NCI-H82 (cell line): ENCODE measurements around the gene CYP3A5.
"Not testable (repeated sequence)": the region's sequence is repeated elsewhere in the genome, so short reads cannot be mapped to it uniquely, and the experiment has no call there.

Experiments
- DNase-seq: peaks from one replicate; lab custom pipeline; 2025; lab: John Stamatoyannopoulos, UW

Gene CYP3A5

DNA sequence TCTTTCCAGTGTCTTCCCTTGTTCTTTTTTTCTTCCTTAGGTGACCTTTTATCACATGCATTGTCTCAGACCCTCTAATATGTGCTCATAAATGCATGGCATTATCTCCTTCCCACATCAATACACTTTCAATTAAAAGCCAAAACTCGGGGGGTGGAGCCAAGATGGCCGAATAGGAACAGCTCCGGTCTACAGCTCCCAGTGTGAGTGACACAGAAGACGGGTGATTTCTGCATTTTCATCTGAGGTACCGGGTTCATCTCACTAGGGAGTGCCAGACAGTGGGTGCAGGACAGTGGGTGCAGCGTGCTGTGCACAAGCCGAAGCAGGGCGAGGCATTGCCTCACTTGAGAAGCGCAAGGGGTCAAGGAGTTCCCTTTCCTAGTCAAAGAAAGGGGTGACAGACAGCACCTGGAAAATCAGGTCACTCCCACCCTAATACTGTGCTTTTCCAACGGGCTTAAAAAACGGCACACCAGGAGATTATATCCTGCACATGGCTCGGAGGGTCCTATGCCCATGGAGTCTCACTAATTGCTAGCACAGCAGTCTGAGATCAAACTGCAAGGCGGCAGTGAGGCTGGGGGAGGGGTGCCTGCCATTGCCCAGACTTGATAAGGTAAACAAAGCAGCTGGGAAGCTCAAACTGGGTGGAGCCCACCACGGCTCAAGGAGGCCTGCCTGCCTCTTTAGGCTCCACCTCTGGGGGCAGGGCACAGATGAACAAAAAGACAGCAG lies 6.2 kb upstream of the CYP3A5 start:
- DNase-seq, result not testable (repeated sequence)

DNA sequence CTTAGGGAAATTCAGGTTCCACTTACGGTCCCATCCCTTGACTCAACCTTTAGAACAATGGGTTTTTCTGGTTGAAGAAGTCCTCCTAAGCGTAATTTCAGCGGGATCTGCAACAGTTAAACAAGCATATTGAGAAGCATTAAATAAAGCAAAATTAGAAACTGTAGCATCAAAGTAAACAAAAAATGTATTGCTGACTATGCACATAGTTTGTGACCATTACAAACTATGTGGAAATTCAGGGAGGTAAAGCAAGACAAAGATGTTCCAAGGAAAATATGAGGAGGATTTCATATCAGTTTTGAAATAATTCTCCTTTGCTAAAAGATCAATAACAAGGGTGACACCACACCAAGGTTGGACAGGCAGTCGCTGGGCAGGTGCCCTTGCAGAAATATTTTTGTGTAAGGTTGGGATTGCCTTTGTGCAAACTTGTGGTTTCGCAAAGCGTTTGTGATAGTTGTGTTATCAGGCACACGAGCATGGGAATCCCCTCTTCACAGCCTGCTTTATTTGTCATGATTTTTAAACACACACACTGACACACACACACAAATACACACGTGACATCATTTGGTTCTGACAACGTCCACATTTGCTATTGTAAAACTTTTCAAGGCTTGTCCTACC lies 5.4 kb upstream of the CYP3A5 start:
- no peak for DNase-seq

DNA sequence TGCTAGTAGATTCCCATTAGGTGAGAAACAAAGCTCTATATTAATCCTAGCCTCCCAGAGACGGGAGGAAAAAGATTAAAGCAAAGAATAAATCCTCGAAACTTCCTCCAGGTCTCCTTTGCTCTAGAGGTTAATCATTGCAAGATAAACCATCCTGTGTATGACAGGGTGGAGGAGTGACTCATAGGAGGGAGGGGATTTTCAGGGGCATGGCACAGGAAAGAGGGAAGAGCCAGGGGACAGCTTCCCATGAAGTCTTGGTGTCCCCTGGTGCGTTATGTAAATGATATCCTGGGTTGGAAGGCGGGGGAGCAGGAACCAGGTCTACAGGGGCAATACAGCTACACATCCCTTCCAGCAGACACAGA lies 780 bp downstream of the CYP3A5 start:
- peak; percentile 20 for DNase-seq

DNA sequence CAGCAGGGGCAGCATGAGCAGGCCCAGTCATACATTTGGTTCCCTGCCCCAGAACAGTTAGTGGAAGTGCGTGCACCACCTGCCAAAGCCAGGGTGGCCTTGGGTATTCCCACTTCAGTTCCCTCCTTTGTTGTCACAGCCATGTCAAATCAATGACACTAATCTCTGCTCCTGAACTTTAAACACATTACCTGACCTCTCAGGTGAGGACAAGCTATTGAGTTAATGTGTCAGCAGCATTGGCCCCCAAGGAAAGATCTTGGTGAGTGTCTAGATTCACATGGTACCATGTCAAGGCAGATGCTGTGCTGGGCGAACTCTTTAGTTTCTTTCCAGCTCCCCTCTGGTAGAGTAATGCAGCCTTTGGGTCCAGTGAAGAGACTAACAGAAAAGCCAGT lies 2.1 kb downstream of the CYP3A5 start:
- DNase-seq, result no peak

DNA sequence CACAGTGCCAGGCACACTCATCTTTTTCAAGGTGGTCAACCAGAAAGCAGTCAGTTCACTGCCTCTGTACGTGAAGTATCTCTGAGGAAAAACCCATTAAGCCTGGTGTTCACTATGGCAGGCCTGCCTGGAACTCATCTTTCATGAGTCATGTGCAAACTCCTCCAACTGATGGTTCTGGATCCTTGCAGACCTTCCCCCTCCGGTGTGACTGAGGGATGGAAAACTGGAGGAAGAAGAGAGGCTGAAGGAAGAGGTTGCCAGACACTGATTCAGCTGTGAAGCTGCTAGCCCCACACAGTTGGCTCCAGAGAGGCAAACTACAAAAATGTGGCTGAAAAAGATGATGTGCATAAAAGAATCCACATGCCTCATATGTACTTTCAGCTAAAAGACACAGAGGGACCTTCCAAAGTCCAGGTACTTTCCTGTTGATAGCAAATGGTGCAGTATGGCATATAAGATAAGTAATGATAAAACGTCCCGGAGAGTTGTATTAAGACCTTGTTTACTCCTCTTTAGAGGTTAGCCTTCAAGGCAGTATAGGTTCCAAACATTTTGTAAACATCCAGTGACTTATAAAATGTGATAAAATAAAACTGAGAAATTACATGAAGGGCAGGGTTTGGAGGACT lies 2.7 kb downstream of the CYP3A5 start:
- no peak for DNase-seq

DNA sequence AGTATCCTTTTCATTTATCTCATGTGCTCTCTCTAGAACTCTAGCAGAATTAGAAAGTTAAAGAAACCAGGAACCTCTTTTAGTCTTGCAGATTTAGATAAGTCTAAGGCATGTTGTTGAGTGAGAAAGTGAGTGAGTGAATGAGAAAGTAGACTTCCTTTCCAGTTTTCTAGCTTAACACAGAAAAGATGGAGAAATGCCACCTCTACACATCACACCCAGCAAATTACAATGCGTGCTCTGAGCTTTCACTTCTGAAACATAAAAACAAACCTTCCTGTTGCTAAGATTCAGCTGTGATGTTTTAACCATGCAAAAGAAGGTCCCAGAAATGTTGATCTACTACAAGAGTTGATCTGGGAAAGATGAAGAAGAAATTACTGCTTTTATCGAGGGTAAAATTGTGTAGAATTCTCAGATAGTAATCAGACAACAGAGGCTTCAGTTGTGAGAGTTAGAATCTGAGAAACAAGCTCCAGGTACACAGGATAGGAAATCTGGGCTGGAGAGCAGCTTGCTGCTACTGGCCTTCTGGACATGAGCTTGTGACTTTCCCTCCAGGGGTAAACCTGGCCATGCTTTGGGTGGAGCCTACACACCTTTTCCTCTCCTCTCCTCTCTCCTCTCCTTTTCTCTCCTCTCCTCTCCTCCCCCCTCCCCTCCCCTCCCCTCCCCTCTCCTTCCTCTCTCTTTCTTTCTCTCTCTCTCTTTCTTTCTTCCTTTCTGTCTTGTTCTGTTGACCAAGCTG lies 4.6 kb downstream of the CYP3A5 start:
- DNase-seq, result no peak

DNA sequence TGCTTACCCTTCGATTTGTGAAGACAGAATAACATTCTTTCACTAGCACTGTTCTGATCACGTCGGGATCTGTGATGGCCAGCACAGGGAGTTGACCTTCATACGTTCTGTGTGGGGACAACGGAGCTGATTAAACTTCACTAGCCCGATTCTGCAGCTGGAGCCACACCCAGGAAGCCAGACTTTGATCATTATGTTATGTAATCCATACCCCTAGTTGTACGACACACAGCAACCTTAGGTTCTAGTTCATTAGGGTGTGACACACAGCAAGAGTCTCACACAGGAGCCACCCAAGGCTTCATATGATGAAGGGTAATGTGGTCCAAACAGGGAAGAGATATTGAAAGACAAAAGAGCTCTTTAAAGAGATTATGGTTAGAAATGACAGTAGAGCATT lies 7.2 kb downstream of the CYP3A5 start:
- no peak for DNase-seq

DNA sequence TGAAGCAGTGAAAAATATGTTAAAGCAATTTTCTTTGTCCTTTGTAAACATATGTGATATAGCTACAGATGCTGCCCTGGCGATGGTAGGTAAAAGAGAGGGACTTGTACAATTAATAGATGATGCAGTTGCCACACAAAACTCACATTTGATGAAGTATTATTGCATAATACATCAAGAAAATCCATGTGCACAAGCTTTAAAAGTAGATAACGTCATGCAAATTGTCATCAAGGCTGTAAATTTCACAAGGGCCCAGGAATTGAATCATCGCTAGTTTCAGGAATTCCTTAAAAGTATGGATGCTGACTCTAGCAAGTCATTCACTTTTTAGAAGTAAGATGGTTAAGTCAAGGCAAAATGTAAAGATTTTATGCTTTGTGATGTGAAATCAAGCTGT lies 10.0 kb downstream of the CYP3A5 start:
- no peak for DNase-seq

DNA sequence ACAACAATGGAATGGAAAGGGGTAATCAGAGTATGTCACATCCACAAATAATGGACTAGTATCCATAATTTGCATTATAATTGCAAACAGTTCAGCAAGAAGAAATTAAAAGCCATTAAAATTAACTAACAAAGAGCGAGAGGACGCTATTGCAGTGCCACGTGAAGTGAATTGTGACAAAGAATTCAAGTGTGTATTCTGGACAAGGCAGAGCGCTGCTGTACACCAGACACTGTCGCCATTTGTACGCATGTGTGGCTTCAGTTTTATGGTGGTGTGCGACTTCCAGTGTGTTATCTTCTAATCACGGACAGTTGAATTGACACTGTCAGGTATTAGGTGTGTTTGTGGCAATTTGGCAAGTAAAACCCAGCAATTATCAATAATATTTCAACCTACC lies 11.3 kb downstream of the CYP3A5 start:
- no peak for DNase-seq

DNA sequence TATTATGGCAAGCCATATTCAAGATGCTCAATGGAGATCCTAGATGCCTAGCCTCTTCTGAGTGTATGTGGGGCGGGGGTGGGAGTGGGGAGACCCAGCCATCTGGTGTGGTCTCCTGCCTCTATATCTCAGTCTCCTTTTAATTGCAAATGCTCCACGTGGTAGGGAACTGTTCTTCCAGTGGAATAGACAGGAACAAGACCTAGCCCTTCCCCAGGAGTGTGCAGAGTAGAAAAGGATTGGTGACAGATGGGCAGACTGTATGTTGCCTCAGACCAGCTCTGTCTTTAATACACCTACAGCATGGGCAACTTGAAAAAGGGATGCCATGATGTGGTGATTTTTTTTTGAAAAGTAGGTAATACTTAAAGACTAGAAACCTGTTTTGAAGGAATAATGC lies 12.6 kb downstream of the CYP3A5 start:
- peak; percentile 10 for DNase-seq

DNA sequence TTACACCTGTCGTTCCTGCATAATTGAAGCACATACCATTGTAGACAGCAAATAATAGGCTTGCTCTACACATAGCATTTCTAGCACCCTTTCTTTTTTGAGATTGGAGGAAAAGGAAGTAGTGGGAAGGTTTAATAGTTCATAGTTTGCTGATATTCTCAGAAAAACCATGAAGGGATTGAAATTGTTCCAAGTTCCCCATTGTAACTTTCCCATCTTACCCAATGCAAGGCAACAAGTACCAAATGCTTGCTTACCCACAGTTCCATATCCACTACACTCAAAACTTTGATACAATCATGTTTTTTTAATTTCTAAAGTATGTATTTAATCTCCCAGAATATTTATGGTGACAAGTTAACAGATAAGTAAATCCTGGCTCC lies 13.8 kb downstream of the CYP3A5 start:
- DNase-seq, result no peak

DNA sequence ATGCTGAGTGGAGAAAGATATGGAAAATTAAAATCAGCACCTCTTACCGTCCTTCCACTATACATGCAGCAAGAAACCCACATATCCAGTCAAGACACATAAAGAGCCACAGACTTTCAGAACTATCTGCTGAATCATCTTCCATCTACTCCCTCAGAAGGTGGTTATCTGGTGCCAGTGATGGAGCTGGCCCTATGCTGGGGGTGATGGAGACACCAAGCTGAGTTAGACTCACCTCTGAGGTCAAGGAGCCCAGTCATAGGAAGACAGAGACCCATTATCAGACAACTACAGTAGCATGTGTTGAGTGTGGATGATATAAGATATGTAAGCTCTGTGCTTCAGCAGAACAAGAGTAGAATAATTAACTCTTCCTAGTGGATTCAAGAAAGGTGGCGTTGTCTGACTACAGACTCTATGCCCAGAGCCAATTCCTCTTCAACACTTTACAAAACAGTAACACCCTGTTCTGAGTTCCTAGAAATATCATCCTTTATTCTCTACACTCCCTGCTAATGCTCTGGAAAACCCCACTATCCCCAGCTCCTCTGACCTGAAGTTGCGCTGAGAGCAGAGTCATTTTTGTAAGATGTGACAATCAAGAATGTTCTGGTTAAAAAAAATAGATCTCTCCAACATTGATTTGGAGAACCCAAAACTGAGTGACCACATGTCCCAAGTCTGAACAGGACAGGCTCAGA lies 14.3 kb downstream of the CYP3A5 start:
- no peak for DNase-seq

DNA sequence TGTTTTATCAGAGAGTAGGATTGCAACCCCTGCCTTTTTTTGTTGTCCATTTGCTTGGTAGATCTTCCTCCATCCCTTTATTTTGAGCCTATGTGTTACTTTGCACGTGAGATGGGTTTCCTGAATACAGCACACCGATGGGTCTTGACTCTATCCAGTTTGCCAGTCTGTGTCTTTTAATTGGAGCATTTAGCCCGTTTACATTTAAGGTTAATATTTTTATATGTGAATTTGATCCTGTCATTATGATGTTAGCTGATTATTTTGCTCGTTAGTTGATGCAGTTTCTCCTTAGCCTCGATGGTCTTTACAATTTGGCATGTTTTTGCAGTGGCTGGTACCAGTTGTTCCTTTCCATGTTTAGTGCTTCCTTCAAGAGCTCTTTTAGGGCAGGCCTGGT lies 21.9 kb downstream of the CYP3A5 start:
- DNase-seq, result not testable (repeated sequence)

DNA sequence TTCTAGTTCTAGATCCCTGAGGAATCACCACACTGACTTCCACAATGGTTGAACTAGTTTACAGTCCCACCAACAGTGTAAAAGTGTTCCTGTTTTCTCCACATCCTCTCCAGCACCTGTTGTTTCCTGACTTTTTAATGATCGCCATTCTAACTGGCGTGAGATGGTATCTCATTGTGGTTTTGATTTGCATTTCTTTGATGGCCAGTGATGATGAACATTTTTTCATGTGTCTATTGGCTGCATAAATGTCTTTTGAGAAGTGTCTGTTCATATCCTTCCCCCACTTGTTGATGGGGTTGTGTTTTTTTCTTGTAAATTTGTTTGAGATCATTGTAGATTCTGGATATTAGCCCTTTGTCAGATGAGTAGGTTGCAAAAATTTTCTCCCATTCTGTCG lies 25.2 kb downstream of the CYP3A5 start:
- not testable (repeated sequence) for DNase-seq

DNA sequence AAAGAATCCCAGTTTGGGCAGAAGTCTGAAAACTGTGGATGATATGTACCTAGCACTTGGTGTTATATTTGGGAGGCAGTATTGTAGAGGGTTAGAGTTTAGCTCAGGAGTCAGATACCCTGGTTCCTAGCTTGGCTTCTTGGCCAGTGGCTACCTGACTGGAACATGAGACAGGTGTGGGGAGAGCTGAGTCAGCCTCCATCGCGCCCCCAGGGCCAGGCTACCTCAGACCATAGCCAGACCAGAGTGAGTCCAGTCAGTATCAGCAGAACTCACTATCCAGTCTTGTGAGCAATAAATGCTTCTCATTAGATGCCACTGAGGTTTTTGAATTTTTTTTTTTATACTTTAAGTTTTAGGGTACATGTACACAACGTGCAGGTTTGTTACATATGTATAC lies 26.0 kb downstream of the CYP3A5 start:
- DNase-seq, result no peak

DNA sequence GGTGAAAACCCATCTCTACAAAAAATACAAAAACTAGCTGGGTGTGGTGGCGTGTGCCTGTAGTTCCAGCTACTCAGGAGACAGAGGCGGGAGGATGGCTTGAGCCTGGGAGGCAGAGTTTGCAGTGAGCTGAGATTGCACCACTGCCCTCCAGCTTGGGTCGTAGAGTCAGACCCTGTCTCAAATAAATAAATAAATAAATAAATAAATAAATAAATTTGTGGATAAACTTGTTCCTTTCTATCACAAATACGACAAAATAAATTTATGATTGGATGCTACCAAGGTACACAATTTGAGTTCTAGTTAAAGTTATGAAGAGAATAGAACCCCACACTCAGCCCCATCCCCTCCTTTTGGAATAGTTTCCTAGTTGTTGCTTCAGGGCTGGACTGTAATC lies 26.5 kb downstream of the CYP3A5 start:
- not testable (repeated sequence) for DNase-seq

DNA sequence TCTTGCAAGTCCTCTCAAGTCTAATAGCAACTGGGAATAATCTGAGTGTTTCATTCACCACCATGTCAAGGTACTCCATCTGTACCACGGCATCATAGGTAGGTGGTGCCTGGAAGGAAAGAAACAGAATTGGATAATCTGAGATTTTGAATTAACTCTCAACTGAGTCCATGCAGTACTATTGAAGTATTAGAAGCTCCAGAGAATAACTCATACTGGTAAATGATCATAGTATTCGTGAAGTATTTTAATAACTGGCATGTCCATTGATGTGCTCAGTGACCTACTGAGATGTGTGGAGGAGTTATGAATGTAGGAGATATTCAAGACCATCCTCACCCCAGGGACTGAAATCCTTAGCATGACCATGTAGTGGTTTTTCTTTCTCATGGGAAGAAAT lies 27.1 kb downstream of the CYP3A5 start:
- DNase-seq, result no peak

DNA sequence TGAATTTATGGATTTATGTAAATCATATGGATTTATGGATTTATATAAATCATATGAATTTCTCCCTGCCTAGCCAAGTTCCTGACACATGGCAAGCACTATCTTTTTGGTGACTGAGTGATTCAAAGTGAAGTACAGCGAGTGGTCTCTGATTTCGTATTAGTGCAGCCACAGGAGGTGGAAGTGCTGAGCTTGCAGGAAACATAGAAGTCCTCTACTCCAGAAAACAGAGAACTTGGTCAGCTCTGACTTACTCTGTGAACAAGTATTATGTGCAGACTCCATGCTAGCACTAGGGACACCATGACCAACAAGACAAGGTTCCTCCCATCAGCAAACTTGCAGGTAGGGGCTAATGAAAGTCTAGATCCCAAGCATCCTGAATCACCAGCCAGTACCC lies 28.5 kb downstream of the CYP3A5 start:
- DNase-seq, result no peak

DNA sequence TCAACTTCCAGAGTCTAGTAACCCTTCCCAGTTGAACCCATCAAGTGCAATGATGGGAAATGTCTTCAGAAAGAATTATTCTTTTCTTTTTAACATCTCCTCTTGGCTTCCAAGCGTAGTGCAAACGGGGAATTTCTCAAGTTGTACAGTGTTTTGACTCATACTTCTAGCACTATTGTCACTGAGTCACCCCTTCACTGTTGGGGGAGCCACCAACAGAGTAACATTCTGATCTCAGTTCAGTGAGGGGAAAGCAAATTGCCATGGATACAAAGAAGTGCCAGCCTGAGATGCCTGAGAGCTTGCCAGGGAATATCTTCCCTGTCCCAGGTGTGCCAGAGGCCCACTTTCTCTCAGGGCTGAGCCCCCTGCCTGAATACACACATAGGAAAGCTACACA lies 31.0 kb downstream of the CYP3A5 start:
- DNase-seq, result no peak

DNA sequence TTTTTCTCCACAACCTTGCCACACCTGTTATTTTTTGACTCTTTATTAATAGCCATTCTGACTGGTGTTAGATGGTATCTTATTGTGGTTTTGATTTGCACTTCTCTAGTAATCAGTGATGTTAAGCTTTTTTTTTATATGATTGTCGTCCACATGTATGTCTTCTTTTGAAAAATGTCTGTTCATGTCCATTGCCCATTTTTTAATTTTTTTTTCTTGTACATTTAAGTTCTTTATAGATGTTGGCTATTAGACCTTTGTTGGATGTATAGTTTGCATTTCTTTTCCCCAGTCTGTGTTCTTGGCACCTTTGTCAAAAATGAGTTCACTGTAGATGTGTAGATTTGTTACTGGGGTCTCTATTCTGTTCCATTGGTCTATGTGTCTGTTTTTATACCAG lies 34.2 kb downstream of the CYP3A5 start:
- DNase-seq, result no peak

DNA sequence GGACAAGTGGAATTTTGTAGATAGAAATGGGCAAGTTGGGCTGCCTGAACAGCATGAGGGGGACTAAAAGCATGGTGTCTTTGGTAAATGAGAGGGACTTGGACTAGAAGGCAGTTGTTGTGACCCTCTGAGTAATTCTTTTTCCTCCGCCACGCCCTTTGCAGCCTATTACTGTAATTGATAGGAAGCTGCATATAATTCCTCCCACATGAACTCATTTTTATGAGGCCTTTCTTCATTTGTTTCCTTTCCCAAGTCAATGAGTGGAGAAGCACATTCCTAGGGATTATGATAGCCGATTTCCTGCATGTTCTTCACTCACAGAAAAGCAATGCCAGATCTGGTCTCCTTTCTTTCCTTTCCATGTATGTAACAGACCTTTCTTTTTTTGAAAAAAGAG lies 35.4 kb downstream of the CYP3A5 start:
- no peak for DNase-seq

DNA sequence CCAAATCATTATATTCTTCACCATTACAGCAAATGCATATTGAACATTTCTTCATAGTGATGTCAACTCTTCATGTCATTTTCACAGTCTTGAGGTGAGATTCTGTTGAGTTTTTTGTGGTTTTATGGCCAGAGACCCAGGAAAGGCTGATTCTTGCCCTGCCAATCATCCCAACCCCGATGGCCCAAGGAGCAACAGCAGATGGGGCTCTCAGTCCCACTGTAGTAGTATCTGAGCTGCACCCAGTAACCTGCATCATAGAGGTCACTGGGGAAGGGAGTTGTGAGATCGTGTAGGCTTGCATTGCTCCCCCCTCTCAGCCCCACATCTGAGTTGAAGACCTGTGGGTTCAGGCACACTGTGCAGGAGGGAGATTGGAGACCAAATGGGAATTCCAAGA lies 36.3 kb downstream of the CYP3A5 start:
- no peak for DNase-seq
